Muscle layer of colon (tissue), 2 donors: Measurements from ENCODE around the gene HMGCL.
"Not testable (repeated sequence)": the region's sequence is repeated elsewhere in the genome, so short reads cannot be mapped to it uniquely, and the experiment has no call there.

Experiments
- H3K27ac ChIP-seq: one replicate; pipeline ENCODE4 v1.7.0; 2013; ENCODE audit warnings: low read depth, mild to moderate bottlenecking, low read length, moderate library complexity
- H3K27me3 ChIP-seq, 2 donors: one replicate each; pipeline ENCODE4 v1.7.0; 2013; ENCODE audit warnings: low read length in 2 of 2, mild to moderate bottlenecking in 2 of 2; ENCODE audit not compliant: insufficient read depth in 2 of 2, control insufficient read depth in 1 of 2
- H3K36me3 ChIP-seq: one replicate; pipeline ENCODE4 v1.7.0; 2013; ENCODE audit warnings: mild to moderate bottlenecking, low read length; ENCODE audit not compliant: insufficient read depth
- H3K4me1 ChIP-seq: one replicate; pipeline ENCODE4 v1.7.0; 2013; ENCODE audit warnings: mild to moderate bottlenecking, low read length; ENCODE audit not compliant: insufficient read depth
- H3K4me3 ChIP-seq, 2 donors: one replicate each; pipeline ENCODE4 v1.7.0; 2013; ENCODE audit warnings: low read length in 2 of 2, low read depth in 1 of 2, mild to moderate bottlenecking in 1 of 2, moderate library complexity in 1 of 2
- H3K9ac ChIP-seq: one replicate; pipeline ENCODE4 v1.7.0; 2013; ENCODE audit warnings: low read length
- H3K9me3 ChIP-seq: one replicate; pipeline ENCODE4 v1.7.0; 2013; ENCODE audit warnings: mild to moderate bottlenecking, low read length
- donor health status: abdominal sarcoma.
- donor health status: Adenocarcinoma of cecum.

The HMGCL gene

DNA sequence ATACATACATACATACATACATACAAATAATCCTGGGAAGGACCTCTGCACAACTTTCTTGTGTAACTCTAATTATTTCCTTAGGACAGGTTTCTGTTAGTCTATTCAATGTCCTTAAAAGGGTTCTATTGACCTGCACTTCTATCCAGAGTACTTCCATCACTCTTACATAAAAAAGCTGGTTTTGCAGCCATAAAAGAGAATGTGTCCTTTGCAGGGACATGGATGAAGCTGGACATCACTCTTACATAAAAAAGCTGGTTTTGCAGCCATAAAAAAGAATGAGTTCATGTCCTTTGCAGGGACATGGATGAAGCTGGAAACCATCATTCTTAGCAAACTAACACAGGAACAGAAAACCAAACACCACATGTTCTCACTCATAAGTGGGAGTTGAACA, 26.2 kb upstream of the HMGCL start:
- not testable (repeated sequence) for H3K4me1 ChIP-seq, H3K27ac ChIP-seq, H3K9ac ChIP-seq, H3K4me3 ChIP-seq, H3K27me3 ChIP-seq, H3K9me3 ChIP-seq
- peaks cover 13% of the 10 kb centered on the region for H3K36me3 ChIP-seq

DNA sequence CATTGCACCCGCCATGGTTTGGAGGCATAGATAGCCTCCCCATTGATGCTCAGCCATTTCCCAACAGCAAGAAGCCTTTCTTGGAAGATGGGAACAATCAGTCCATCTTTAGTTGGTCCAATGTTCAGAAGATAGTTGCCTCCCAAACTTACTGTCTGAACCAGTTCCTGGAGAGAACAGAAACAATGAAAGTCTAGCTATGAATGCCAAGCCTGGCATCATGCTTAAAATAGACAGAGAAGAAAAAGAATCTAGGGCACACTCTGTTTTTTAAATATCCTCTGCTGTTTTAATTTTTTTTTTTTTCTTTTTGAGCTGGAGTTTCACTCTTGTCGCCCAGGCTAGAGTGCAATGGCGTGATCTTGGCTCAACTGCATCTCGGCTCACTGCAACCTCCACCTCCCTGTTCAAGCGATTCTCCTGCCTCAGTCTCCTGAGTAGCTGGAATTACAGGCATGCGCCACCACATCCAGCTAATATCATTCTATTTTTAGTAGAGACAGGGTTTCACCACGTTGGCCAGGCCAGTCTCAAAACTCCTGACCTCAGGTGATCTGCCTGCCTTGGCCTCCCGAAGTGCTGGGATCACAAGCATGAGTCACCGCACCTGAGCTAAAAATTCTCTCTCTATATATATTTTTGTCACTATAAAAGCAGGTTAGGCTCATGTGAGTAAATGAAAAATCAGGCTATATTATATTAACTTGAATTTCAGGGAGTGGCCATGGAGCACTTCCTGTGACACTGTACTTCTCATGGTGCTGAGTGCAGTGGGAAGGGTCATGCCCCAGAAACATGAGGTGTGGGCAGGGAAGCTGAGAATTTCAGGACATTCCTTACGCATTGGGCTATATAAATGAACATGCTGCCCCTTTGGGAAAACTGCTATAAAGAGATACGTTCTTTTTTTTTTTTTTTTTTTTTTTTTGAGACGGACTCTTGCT, 23.7 kb upstream of the HMGCL start:
- Histone ChIP-seq H3K36me3 (peaks cover 18% of the 10 kb centered on the region), H3K4me3 (no peak overlapping the region), H3K9me3 (no peaks in the 10 kb centered on the region), H3K27me3 (no peaks in the 10 kb centered on the region), H3K9ac (no peak overlapping the region), H3K27ac (no peak overlapping the region), H3K4me1 (no peaks in the 10 kb centered on the region)

- H3K9me3 ChIP-seq, H3K9ac ChIP-seq, H3K27me3 ChIP-seq, H3K4me3 ChIP-seq, H3K4me1 ChIP-seq, H3K27ac ChIP-seq: not testable (repeated sequence)
- H3K36me3 ChIP-seq, result peaks cover 18% of the 10 kb centered on the region
These were observed 22.4 kb upstream of the HMGCL start for GRCh38 chr1:23847482-23848095.

- Histone ChIP-seq H3K4me3 (no peak overlapping the region), H3K9me3 (no peaks in the 10 kb centered on the region), H3K4me1 (no peaks in the 10 kb centered on the region), H3K27me3 (no peaks in the 10 kb centered on the region), H3K9ac (no peak overlapping the region), H3K27ac (no peak overlapping the region), H3K36me3 (peaks cover 18% of the 10 kb centered on the region)
These were observed 19.9 kb upstream of the HMGCL start for GRCh38 chr1:23845163-23845562.

DNA sequence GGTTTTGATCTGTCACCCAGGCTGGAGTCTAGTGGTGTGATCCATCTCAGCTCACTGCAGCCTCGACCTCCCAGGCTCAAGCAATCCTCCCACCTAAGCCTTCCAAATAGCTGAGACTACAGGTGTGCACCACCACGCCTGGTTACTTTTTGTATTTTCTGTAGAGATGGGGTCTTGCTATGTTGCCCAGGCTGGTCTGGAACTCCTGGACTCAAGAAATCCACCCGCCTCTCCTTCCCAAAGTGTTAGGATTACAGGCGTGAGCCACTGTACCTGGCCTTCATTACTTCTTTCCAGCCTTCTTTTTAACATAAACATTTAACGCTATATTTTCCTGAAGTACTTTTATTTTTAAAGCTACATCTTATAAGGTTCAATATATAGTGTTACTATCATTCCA, 18.4 kb upstream of the HMGCL start:
- no peak overlapping the region for H3K4me3 ChIP-seq
- peaks cover 18% of the 10 kb centered on the region for H3K36me3 ChIP-seq
- H3K27ac ChIP-seq, result no peak overlapping the region
- H3K4me1 ChIP-seq, result no peaks in the 10 kb centered on the region
- H3K27me3 ChIP-seq, result no peaks in the 10 kb centered on the region
- no peaks in the 10 kb centered on the region for H3K9me3 ChIP-seq
- H3K9ac ChIP-seq, result no peak overlapping the region

GRCh38 chr1:23838401-23838866, 13.2 kb upstream of the HMGCL start:
- H3K4me1 ChIP-seq, result no peaks in the 10 kb centered on the region
- no peaks in the 10 kb centered on the region for H3K27me3 ChIP-seq
- H3K4me3 ChIP-seq, result peak overlapping the region in 1 of 2 donors; percentile 52
- H3K9ac ChIP-seq, result no peak overlapping the region
- H3K36me3 ChIP-seq, result no peaks in the 10 kb centered on the region
- no peaks in the 10 kb centered on the region for H3K9me3 ChIP-seq
- H3K27ac ChIP-seq, result no peak overlapping the region

DNA sequence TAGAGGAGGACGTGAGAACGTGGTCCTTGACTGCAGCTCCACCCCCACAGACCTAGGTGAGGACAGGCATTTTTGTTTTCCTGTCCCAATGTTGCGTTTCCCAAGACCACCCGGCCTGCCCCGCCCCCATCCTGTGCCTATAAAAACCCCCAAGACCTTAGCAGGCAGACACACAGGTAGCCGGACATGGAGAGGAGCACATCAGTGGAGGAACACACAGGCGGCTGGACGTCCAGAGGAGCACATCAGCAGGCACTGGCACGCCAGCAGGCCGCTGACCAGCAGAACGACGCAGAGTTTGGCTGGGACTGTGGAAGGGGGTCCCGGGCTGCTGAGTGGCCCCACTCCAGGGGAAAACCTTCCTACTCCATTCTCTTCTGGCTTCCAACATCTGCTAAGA, 12.7 kb upstream of the HMGCL start:
- no peaks in the 10 kb centered on the region for H3K36me3 ChIP-seq
- peak overlapping the region in 1 of 2 donors; percentile 52 for H3K4me3 ChIP-seq
- no peaks in the 10 kb centered on the region for H3K4me1 ChIP-seq
- H3K9me3 ChIP-seq, result no peaks in the 10 kb centered on the region
- H3K27ac ChIP-seq, result no peak overlapping the region
- H3K27me3 ChIP-seq, result no peaks in the 10 kb centered on the region
- no peak overlapping the region for H3K9ac ChIP-seq

GRCh38 chr1:23836037-23836436, 10.8 kb upstream of the HMGCL start:
- no peak overlapping the region for H3K4me3 ChIP-seq

DNA sequence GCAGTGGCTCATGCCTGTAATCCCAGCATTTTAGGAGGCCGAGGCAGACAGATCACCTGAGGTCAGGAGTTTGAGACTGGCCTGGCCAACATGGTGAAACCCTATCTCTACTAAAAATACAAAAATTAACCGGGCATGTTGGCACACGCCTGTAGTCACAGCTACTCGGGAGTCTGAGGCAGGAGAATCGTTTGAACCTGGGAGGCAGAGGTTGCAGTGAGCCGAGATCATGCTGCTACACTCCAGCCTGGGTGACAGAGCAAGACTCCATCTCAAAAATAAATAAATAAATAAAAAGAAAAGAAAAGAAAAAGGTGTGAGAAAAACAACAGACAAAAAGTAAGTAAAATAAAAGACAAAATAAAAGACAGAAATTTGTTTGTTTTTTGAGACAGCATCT, 8.9 kb upstream of the HMGCL start:
- H3K9ac ChIP-seq, H3K27me3 ChIP-seq, H3K36me3 ChIP-seq, H3K4me1 ChIP-seq, H3K27ac ChIP-seq, H3K4me3 ChIP-seq, H3K9me3 ChIP-seq: not testable (repeated sequence)

More at GRCh38 chr1:23836037-23836436, 10.8 kb upstream of the HMGCL start:
- no peaks in the 10 kb centered on the region for H3K27me3 ChIP-seq
- no peak overlapping the region for H3K27ac ChIP-seq
- H3K9ac ChIP-seq, result no peak overlapping the region
- no peaks in the 10 kb centered on the region for H3K36me3 ChIP-seq
- no peaks in the 10 kb centered on the region for H3K4me1 ChIP-seq
- no peaks in the 10 kb centered on the region for H3K9me3 ChIP-seq

DNA sequence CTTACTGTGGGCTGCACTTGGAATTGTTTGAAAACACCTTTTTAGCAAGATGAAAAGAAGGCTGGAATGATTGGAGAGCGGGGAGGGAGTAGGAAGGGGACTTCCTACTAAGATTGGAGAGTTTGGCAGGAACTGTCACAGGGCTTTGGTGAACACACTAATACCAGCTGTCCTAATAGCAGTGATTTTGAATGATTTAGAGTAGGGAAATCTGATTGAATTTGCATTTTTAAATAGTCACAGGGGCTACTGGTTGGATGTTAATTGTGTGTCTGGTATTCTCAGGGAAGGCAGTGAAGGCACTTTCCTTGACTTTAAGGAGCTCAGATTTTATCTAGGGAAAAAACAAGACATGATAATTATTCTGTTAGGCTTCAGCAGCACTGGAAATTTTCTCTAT, 2.5 kb upstream of the HMGCL start:
- Histone ChIP-seq H3K27ac (no peak overlapping the region), H3K9me3 (no peaks in the 10 kb centered on the region), H3K36me3 (no peaks in the 10 kb centered on the region), H3K9ac (no peak overlapping the region), H3K4me3 (no peak overlapping the region), H3K4me1 (peaks cover 12% of the 10 kb centered on the region), H3K27me3 (no peaks in the 10 kb centered on the region)

GRCh38 chr1:23826590-23826989, 1.4 kb upstream of the HMGCL start:
- not testable (repeated sequence) for H3K36me3 ChIP-seq, H3K27me3 ChIP-seq, H3K9me3 ChIP-seq, H3K27ac ChIP-seq, H3K4me3 ChIP-seq, H3K9ac ChIP-seq
- H3K4me1 ChIP-seq, result peaks cover 12% of the 10 kb centered on the region
